ENCODE data around the gene PRM1.

Gene PRM1

DNA sequence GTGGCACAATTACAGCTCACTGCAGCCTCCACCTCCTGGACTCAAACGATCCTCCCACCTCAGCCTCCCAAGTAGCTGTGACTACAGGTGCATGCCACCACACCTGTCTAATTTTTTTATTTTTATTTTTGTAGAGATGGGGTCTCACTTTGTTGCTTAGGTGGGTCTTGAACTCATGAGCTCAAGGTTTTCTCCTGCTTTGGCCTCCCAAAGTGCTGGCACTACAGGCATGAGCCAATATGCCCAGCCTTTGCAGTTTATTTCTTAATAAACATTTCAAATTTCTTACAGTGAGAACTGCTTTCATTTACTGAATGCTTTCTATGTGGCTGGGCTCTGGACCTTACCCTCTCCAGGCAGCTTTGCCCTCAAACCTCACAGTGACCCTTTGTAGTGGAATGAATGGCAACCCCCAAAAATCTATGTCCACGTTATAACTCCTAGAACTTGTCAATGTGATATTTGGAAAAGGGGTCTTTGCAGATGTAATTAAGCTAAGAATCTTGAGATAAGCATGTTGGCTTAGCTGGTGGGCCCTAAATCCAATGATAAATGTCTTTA is 10.4 kb downstream of the PRM1 start:
- DNase-seq = no peak

- DNase-seq = no peak
Observed at GRCh38 chr16:11268921-11269375, 12.2 kb downstream of the PRM1 start, which contains the start of gene TNP2. TNP2 (minus strand) TSS chr16:11269325; CDS start chr16:11269262, 63 bp downstream.

- no peak for DNase-seq
Observed at GRCh38 chr16:11265124-11265523, 16.0 kb downstream of the PRM1 start.

- DNase-seq = no peak
Observed at GRCh38 chr16:11264155-11264832, 16.8 kb downstream of the PRM1 start.

DNA sequence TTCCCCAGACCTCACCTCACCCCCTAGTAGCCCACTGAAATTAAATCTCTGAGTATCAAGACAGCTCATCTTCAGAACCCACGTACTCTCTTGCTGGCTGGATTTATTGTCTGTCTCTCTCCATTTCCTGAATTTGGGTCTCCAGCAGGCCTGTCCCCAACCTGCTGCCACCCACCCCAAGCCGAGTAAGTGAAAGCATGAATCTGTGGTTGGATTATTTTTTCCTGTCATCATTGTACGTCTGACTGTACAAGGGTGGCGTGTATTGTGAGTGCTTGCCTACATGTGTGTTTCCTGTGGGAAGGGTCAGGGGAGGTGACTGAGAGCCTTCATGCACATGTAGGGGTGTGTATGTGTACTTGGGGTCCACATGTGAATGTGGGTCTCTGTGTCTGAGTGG is 17.4 kb downstream of the PRM1 start:
- peak; percentile 68 for DNase-seq

DNA sequence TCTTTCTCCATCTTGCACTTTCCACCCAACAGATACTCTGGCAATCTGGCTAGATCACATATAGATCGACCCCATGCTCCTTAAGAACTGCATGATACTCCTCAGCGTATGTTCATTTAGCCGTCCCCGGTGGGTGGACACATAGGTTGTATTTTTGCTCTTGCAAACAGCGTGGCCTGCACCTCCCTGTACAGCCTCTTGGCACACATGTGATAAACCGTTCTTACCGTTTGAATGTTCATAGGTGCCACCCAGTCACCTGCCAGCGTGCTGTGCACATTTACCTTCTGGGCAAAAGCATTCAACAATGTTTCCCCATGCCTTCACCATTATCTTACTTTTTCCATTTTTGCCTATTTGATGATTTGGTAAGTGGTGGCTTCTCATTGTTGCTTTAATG is 18.2 kb downstream of the PRM1 start:
- DNase-seq = no peak

- no peak for DNase-seq
Observed at GRCh38 chr16:11260596-11260966, 20.5 kb downstream of the PRM1 start.

- no peak for DNase-seq
Observed at GRCh38 chr16:11259655-11260595, 21.2 kb downstream of the PRM1 start.

GRCh38 chr16:11258553-11259492 is 22.3 kb downstream of the PRM1 start:
- DNase-seq = peak; percentile 57

GRCh38 chr16:11257131-11257938 is 23.8 kb downstream of the PRM1 start:
- DNase-seq = peak; percentile 73

DNA sequence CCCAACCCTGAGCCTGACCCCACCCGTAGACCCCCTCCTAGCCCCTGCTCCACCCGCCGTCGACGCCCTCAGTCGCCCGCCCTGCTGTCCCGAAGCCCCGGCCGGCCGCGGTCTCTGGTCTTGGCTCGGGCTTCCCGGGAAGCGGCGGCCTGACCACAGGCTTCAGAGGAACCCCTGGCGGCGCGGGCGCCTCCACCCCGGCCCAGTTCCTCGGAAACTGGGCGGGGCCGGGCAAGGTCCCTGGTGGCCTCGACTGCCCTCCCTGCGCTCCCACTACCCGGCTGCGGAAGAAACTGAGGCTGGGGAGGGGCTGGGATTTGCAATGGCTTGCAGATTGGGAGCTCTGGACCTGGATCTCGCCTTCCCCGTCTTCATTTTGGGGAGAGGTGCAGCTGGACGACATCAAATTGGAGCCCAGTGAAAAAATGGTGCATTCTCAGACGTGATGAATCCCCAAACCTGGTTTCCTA is 24.4 kb downstream of the PRM1 start:
- peak; percentile 43 for DNase-seq

GRCh38 chr16:11255737-11256660 is 25.1 kb downstream of the PRM1 start, which contains the start of gene SOCS1:
SOCS1 (minus strand) TSS chr16:11256204; CDS start chr16:11255478, 726 bp downstream.
- DNase-seq = peak; percentile 89

DNA sequence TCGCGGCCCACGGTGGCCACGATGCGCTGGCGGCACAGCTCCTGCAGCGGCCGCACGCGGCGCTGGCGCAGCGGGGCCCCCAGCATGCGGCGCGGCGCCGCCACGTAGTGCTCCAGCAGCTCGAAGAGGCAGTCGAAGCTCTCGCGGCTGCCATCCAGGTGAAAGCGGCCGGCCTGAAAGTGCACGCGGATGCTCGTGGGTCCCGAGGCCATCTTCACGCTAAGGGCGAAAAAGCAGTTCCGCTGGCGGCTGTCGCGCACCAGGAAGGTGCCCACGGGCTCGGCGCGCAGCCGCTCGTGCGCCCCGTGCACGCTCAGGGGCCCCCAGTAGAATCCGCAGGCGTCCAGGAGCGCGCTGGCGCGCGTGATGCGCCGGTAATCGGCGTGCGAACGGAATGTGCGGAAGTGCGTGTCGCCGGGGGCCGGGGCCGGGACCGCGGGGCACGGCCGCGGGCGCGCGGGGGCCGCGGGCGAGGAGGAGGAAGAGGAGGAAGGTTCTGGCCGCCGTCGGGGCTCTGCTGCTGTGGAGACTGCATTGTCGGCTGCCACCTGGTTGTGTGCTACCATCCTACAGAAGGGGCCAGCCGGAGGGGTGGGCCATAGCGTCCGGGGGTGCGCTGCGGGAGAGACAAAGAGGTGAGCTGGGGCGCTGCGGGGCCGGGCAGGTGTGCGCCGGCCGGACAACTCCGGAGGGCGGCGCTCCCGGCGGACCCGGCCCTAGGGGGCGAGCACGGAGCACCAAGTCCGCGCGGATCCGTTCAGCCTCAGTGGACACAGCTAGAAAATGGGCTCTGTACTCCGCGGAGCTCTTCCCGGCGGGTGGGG is 26.0 kb downstream of the PRM1 start:
- DNase-seq = peak; percentile 75

GRCh38 chr16:11253995-11254912 is 26.9 kb downstream of the PRM1 start:
- DNase-seq = peak; percentile 19

DNA sequence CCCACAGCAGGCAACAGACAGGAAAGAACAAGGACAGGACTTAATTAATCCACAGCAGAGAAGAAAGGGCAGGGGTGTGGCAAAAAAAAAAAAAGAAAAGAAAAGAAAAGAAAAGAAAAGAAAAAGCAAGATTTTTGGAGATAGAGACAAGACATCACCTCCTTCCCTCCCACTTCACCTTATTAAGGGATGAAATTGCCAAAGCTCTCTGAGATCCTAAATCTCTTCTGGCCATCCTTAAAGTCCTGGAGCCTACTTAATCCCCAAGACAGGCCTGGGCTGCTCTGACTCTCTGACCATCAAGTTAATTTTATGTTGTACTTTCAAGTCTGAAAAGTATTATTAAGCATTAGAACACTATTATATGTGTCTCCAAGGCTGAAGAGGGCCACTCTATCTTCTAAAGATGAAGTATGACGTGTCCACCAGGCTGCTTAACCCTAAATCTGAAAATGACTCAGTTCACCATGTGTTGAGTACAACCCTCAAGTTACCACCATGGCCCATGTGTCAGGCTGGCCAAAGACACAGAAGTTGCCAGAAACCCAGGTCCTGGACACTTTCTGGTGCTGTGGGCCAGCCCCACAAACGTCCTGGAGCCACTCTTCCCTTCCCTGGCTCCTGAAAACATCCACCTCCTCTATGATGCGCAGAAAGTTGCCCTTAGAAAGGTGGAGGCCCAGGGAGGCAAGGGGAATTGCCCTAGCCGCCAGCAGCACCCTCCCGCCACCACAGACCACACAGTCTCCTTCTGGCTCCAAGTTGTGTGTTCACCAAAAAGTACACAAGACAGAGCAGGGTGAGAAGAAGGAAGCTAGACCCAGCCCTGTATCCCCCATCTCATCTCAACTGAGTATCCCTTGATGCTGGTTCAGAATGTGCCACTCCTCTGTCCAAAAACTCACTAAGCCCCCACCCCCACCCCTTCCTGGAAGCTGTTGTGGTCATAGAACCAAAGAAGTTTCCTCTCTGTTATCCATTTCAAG is 27.8 kb downstream of the PRM1 start:
- DNase-seq = peak; percentile 50

DNA sequence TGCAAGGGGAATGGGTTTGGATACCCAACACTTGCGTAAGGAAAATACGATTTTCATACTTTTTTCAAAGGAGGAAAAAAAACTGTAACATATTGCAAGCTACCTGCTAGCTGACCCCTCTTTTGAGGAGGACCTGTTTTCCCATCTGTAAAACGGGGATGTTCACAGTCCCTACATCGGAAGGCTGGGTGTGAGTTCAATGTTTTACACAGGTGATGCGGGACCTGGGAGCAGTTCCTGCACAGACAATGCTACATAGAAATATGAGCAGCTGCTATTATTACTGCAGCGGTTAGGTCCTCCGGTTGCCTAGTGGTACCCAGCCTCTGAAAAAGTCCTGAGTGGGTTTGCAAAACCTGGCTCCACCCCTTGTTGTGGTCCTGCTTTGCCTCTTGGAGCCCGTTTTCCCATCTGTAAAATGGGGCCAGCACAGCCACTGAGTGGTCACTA is 28.6 kb downstream of the PRM1 start:
- DNase-seq = no peak

All from CD4-positive, alpha-beta T cell treated with Interleukin-6 for 4 hours (primary cell).